HCT116 (cell line): Measurements from ENCODE around the gene SSR2.

Experiments used
- CTCF ChIP-seq, 3 experiments: fragments of 200-600 bp in 1 of 3; sonication (generic) in 1 of 3; IDR thresholded peaks in 2 of 3; conservative IDR thresholded peaks in 1 of 3; 2 replicates each; pipeline ENCODE4 v1.5.1; 2012 to 2017; ENCODE audit warnings: low read depth in 2 of 3, low read length in 2 of 3, antibody characterized with exemption in 1 of 3, borderline replicate concordance in 1 of 3, control low read depth in 1 of 3, mild to moderate bottlenecking in 1 of 3, mixed read lengths in 1 of 3, mixed run types in 1 of 3, moderate library complexity in 1 of 3; ENCODE audit not compliant: insufficient read depth in 1 of 3
- EZH2 ChIP-seq: fragments of 200-600 bp; sonication (generic); IDR thresholded peaks from 2 replicates; pipeline ENCODE4 v1.6.1; 2017; ENCODE audit warnings: antibody characterized with exemption, mixed run types
- JUND ChIP-seq: IDR thresholded peaks from 2 replicates; pipeline ENCODE4 v1.6.1; 2012
- MAX ChIP-seq: IDR thresholded peaks from 2 replicates; pipeline ENCODE4 v1.6.1; 2012
- POLR2A ChIP-seq: IDR thresholded peaks from 2 replicates; pipeline ENCODE4 v1.7.0; 2011; ENCODE audit warnings: borderline replicate concordance; ENCODE audit not compliant: insufficient read depth, insufficient read length; ENCODE audit errors: extremely low read depth
- POLR2AphosphoS5 ChIP-seq: IDR thresholded peaks from 2 replicates; pipeline ENCODE4 v1.6.1; 2011; ENCODE audit warnings: mild to moderate bottlenecking, low read depth, low read length, moderate library complexity
- RAD21 ChIP-seq: IDR thresholded peaks from 2 replicates; pipeline ENCODE4 v1.6.1; 2012; ENCODE audit warnings: low read depth, mild to moderate bottlenecking
- SIN3A ChIP-seq: IDR thresholded peaks from 2 replicates; pipeline ENCODE4 v1.6.1; 2012; ENCODE audit warnings: low read depth
- TCF7L2 ChIP-seq: IDR thresholded peaks from 2 replicates; pipeline ENCODE4 v1.7.0; 2011; ENCODE audit warnings: borderline replicate concordance, inconsistent platforms; ENCODE audit not compliant: insufficient read depth, insufficient read length; ENCODE audit errors: extremely low read depth

- TF ChIP-seq POLR2AphosphoS5: no peak
- no peak for TF ChIP-seq CTCF (IDR thresholded peaks at IDR 0.05 in 2 of 3, conservative IDR thresholded peaks at IDR 0.05 in 1 of 3; ENCODE audit: borderline replicate concordance in 1 of 3, insufficient read depth in 1 of 3, low read depth in 2 of 3, low read length in 2 of 3)
- TF ChIP-seq POLR2A: no peak
- TF ChIP-seq JUND: no peak
- TF ChIP-seq EZH2: no peak
- TF ChIP-seq SIN3A: no peak
- TF ChIP-seq TCF7L2: no peak
- TF ChIP-seq MAX: no peak
- TF ChIP-seq RAD21: no peak
Observed at GRCh38 chr1:156024801-156025200, 4.0 kb upstream of the SSR2 start.
